Central memory CD8-positive, alpha-beta T cell (primary cell): ENCODE measurements around the gene GALNT17.

Experiments
- ATAC-seq: fragments of 150-1000 bp; cut with Tn5 transposase; replicated peaks from 2 replicates; pipeline ENCODE4 v1.10.0; 2022; ENCODE audit warnings: mild to moderate bottlenecking, moderate FRiP score, moderate number of reproducible peaks; ENCODE audit not compliant: poor library complexity, severe bottlenecking; ENCODE audit errors: extremely low read depth
- DNase-seq, 2 donors: peaks; one replicate each; pipeline ENCODE4 v3.0.0; 2021; ENCODE audit warnings: low spot score in 2 of 2
- H3K27ac Mint-ChIP-seq: one replicate; pipeline ENCODE4 v1.8.0; 2022; ENCODE audit warnings: low read depth, mild to moderate bottlenecking, moderate library complexity, mixed read lengths
- H3K27me3 Mint-ChIP-seq: one replicate; pipeline ENCODE4 v1.8.0; 2022; ENCODE audit warnings: mixed read lengths
- H3K36me3 Mint-ChIP-seq: one replicate; pipeline ENCODE4 v1.8.0; 2022; ENCODE audit warnings: mild to moderate bottlenecking, moderate library complexity, mixed read lengths; ENCODE audit not compliant: insufficient read depth
- H3K4me1 Mint-ChIP-seq: one replicate; pipeline ENCODE4 v1.8.0; 2022; ENCODE audit warnings: mixed read lengths
- H3K4me3 Mint-ChIP-seq: one replicate; pipeline ENCODE4 v1.8.0; 2022; ENCODE audit warnings: mild to moderate bottlenecking, moderate library complexity, mixed read lengths
- H3K9me3 Mint-ChIP-seq: one replicate; pipeline ENCODE4 v1.8.0; 2022; ENCODE audit warnings: mixed read lengths

The GALNT17 gene

DNA sequence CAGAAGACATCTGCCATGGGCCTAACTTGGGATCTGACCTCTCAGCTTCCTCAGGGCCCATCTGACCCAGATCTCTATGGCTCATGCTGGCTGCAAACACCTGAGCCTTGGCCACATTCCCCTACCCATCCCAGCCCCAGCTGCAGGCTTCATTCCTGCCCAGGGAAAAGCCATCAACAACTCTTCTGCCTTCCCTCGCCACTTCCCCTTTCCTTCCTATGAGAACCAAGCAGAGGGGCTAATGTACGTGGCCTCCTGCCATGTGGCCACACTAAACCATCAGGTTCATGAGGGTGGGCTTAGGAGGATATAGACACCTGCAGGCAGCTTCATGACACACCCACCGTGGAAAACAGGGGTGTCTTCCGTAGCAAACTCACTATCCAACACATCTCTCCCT is 312.2 kb downstream of the GALNT17 start:
- H3K9me3 Mint-ChIP-seq = peaks cover 20% of the 10 kb centered on the region
- H3K36me3 Mint-ChIP-seq = no peaks in the 10 kb centered on the region
- ATAC-seq (no peak), DNase-seq (no peak)
- H3K4me1 Mint-ChIP-seq = no peaks in the 10 kb centered on the region
- H3K4me3 Mint-ChIP-seq = no peak overlapping the region
- no peak overlapping the region for H3K27ac Mint-ChIP-seq
- H3K27me3 Mint-ChIP-seq = no peaks in the 10 kb centered on the region

DNA sequence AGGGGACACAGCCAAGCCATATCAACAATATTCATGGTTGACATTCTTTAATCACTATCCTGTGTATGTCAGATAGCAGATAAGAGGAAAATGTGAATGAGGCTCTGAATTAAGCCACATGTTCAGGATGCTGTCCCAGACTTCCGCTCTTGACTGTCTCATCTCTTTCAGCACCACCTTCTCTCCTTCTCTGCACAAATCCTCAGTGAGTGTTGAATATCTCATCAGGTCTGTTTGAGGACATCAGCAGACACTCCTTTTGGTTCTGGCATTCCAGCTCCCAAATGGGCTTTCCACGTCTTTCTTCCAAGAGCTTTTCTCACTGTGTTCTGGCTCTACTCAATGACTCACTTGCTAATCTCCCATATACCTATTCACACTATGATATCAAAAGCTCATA is 321.7 kb downstream of the GALNT17 start:
- H3K36me3 Mint-ChIP-seq = no peaks in the 10 kb centered on the region
- no peak for DNase-seq
- no peaks in the 10 kb centered on the region for H3K4me1 Mint-ChIP-seq
- H3K27ac Mint-ChIP-seq = no peak overlapping the region
- no peak overlapping the region for H3K4me3 Mint-ChIP-seq
- H3K9me3 Mint-ChIP-seq = peaks cover 5% of the 10 kb centered on the region
- no peaks in the 10 kb centered on the region for H3K27me3 Mint-ChIP-seq
- ATAC-seq = no peak

DNA sequence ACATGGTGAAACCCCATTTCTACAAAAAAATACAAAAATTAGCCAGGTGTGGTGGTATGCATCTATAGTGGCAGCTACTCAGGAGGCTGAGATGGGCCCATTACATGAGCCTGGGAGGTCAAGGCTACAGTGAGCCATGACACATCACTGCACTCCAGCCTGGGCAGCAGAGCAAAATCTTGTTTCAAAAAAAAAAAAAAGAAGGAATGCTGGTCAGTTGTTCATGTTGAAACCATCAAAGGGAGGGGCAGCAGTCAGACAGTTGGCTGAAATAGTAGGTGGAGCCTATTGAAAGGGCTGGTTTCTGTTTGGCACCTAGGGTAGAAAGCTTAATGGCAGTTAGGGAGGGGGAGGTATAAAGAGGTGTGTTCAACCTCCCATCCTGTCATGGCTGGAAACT is 323.0 kb downstream of the GALNT17 start:
- Mint-ChIP-seq H3K4me3 (no peak overlapping the region), H3K27me3 (no peaks in the 10 kb centered on the region), H3K9me3 (peaks cover 5% of the 10 kb centered on the region), H3K4me1 (no peaks in the 10 kb centered on the region), H3K36me3 (no peaks in the 10 kb centered on the region), H3K27ac (no peak overlapping the region)
- no peak for DNase-seq
- ATAC-seq = no peak

DNA sequence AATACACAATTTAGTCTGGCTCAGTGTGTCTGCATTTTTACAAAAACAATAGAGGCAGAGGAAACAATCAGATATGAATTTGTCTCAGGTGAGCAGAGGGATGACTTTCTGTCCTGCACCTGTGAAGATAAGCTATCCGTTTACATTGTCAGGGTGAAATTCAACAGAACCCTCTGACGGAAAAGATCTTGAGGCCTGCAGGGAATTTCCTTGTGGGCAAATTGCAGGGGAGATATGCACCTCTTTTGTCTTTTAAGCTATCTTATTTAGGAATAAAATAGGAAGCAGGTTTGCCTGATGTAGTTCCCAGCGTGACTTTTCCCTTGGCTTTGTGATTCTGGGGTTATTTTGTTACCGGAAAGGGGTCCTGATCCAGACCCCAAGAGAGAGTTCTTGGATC is 325.1 kb downstream of the GALNT17 start:
- Mint-ChIP-seq H3K9me3 (peaks cover 7% of the 10 kb centered on the region), H3K27me3 (no peaks in the 10 kb centered on the region), H3K4me3 (no peak overlapping the region), H3K4me1 (no peaks in the 10 kb centered on the region), H3K27ac (no peak overlapping the region), H3K36me3 (no peaks in the 10 kb centered on the region)
- DNase-seq (no peak), ATAC-seq (no peak)

DNA sequence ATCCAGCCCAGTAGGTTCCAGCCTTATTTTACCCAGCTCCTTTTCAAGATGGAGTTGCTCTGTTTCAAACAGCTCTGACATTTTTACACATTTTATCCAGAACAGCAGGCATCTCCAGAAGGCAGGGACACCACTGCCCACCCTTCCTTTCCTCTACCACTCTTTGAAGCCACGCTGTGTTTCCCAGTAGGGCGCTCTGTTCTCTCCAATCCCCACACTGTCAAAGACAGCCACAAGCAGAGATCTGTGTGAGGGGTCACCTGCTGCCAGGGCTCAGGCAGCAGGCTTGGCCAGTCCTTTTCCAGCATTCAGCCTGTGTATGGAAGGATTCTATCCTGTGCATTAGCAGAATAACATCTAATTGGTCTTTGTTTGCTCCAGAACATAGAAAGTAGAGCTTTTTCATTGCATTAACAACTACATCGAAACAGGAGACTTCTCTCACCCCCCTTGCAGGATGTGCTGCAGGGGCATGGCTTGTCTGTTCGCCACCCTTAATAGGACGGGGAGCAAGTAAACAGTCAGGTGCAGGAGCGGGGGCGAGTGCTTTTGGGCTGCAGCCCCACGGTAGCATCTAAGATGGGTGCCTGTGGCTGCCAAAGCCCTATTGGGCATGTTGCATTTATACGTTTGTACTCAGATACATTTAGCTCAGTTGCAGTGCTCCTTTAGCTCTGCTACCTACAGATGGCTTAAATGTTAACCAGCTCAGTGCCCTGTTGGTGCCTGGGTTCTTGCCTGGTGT is 326.1 kb downstream of the GALNT17 start:
- H3K27ac Mint-ChIP-seq = no peak overlapping the region
- H3K4me1 Mint-ChIP-seq = no peaks in the 10 kb centered on the region
- no peaks in the 10 kb centered on the region for H3K36me3 Mint-ChIP-seq
- H3K9me3 Mint-ChIP-seq = peaks cover 17% of the 10 kb centered on the region
- H3K4me3 Mint-ChIP-seq = no peak overlapping the region
- H3K27me3 Mint-ChIP-seq = no peaks in the 10 kb centered on the region
- ATAC-seq = no peak
- DNase-seq = no peak

DNA sequence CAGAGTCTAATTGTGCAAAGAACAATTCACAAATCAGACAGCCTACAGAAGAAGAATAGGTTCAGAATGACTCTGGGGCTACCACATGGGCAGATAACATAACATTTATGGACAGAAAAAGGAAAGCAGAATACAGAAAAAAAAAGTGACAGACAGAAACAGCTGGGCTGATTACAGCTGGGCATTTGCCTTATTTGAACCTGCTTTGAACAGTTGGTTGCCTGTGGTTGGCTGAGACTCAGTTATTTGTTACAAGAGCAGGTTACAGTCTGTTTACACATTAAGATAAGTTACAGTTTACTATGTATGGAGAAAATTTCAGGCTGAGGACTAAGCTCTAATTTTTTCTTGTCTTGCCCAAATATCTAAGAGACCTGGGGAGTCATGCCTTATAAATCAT is 327.2 kb downstream of the GALNT17 start:
- DNase-seq = no peak
- Mint-ChIP-seq H3K9me3 (peaks cover 20% of the 10 kb centered on the region), H3K4me3 (no peak overlapping the region), H3K36me3 (no peaks in the 10 kb centered on the region), H3K4me1 (no peaks in the 10 kb centered on the region), H3K27me3 (no peaks in the 10 kb centered on the region), H3K27ac (no peak overlapping the region)
- ATAC-seq = no peak

DNA sequence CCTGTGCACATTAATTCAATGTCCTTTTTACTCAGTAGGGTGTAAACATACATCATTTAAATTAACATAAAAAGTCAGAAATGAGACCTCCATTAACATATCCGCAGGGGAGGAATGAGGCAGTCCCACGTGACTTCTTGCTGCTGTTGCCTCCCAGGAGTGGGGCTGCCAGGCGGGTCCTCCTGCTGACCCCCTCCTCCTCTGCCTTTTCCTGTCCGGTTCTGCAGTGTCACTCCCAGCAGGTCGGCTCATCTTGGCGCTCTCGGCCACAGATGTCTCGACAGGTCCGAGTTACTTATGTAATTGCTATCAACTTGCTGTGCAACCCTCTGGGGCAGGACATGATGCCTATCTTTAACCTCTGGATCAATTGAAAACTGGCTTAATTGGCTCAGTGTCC is 329.6 kb downstream of the GALNT17 start:
- Mint-ChIP-seq H3K4me3 (no peak overlapping the region), H3K27me3 (no peaks in the 10 kb centered on the region), H3K9me3 (peaks cover 30% of the 10 kb centered on the region), H3K36me3 (peaks cover 2% of the 10 kb centered on the region), H3K4me1 (no peaks in the 10 kb centered on the region), H3K27ac (no peak overlapping the region)
- no peak for ATAC-seq
- DNase-seq = no peak

DNA sequence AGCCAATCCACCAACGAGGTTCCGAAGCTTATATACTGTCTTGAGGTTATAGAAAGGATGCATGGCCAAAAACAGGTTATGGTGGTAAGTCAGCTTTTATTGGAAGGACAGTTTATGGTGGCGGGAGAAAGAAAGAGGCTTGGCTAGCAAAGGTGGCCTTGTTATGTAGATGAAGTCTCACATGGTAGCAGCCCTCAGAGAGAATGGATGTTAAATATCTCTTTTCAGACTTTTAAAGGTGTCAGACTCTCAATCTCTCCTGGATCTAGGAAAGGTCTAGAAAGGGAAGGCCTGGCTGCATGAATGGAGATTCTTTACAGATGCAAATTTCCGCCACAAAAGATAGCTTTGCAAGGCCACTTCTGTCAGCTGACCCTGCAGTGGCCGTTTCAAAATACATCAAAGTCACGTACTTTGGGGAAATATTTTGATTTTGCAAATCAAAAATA is 333.8 kb downstream of the GALNT17 start:
- Mint-ChIP-seq H3K4me3 (no peak overlapping the region), H3K27ac (no peak overlapping the region), H3K27me3 (no peaks in the 10 kb centered on the region), H3K9me3 (peaks cover 25% of the 10 kb centered on the region), H3K36me3 (peaks cover 2% of the 10 kb centered on the region), H3K4me1 (no peaks in the 10 kb centered on the region)
- ATAC-seq (no peak), DNase-seq (no peak)

DNA sequence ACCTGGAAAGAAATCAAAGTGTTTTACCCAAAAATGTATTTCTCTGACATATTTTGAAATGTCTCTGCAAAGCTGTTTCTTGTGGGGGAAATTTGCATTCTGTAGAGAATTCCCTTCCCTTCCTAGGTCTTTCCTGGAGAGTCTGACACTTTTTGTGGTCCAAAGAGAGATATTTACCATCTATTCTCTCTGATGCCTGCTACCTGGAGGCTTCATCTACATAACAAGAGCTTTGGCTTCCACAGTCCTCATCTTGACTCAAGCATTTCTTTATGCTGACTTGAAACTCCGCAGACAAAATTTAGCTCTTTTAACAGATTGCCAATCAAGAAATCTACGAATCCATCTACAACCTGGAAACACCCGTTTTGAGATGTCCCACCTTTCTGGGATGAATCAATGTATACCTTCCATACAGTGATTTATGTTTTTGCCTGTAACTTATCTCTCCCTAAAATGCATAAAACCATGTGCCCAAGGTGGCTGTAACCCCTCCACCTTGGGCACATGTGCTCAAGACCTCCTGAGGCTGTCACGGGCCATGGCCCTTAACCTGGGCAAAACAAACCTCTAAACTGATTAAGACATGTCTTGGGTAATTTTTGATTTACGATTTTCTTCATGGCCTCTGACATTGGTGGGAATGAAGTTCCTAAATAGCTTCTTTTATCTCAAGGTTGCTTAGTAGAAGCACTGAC is 334.7 kb downstream of the GALNT17 start:
- Mint-ChIP-seq H3K4me3 (no peak overlapping the region), H3K27me3 (no peaks in the 10 kb centered on the region), H3K27ac (no peak overlapping the region), H3K4me1 (no peaks in the 10 kb centered on the region), H3K9me3 (peaks cover 25% of the 10 kb centered on the region), H3K36me3 (peaks cover 2% of the 10 kb centered on the region)
- ATAC-seq (no peak), DNase-seq (no peak)

DNA sequence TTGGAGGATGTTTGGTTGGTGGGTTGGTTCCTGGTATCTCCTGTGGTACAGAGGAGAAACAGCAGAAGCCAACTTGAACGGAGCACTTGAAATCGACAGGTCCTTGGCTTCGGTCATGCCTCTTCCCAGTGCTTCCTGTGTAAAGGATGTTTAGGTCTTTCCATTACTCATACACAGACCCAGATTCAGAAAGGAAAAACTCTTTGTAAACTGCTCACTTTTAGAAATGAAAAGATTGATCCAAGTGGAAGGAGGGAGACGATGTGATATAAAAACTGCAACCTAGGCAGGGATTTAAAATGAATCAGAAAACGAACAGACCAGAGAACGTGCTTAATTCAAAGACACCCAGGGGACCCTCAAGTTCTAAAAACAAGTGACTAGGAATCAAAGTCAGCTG is 338.4 kb downstream of the GALNT17 start:
- no peak for DNase-seq
- Mint-ChIP-seq H3K27ac (no peak overlapping the region), H3K36me3 (no peaks in the 10 kb centered on the region), H3K4me1 (no peaks in the 10 kb centered on the region), H3K27me3 (no peaks in the 10 kb centered on the region), H3K4me3 (no peak overlapping the region), H3K9me3 (peaks cover 16% of the 10 kb centered on the region)
- ATAC-seq = no peak

DNA sequence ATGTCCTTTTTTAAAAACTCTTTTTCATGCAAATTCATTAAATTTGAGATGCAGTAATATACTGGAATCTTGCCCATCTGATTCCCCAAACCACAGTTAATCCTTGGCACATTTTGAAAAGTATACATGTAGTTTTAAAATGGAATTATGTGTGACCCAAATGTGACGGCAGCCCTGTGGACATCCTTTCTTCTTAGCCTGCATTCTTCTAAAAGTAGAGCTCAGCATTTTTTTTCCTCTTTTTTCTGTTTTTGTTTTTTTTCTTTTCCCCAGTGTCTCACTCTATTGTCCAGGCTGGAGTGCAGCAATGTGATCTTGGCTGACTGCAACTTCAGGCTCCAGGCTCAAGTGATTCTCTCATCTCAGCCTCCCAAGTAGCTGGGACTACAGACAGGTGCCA is 338.9 kb downstream of the GALNT17 start:
- no peaks in the 10 kb centered on the region for H3K36me3 Mint-ChIP-seq
- H3K4me1 Mint-ChIP-seq = no peaks in the 10 kb centered on the region
- no peak overlapping the region for H3K27ac Mint-ChIP-seq
- no peak overlapping the region for H3K4me3 Mint-ChIP-seq
- peaks cover 13% of the 10 kb centered on the region for H3K9me3 Mint-ChIP-seq
- no peaks in the 10 kb centered on the region for H3K27me3 Mint-ChIP-seq
- DNase-seq (no peak), ATAC-seq (no peak)

DNA sequence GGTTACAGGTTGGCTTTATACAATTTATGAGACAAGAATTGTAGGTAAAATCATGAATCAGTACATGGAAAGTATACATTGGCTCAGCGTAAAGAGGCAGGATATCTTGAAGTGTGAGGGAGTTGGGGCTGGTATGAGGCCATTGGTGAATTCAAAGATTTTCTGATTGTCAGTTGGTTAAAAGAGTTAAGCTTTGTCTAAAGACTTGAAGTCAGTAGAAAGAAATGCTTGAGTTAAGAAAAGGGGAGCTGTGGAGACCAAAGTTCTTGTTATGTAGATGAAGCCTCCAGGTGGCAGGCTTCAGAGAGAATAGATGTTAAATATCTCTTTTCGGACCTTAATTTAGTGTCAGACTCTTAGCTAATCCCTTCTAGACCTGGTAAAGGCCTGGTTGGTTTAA is 341.0 kb downstream of the GALNT17 start:
- no peak overlapping the region for H3K4me3 Mint-ChIP-seq
- no peaks in the 10 kb centered on the region for H3K4me1 Mint-ChIP-seq
- peaks cover 17% of the 10 kb centered on the region for H3K9me3 Mint-ChIP-seq
- no peak for ATAC-seq
- no peaks in the 10 kb centered on the region for H3K36me3 Mint-ChIP-seq
- no peaks in the 10 kb centered on the region for H3K27me3 Mint-ChIP-seq
- DNase-seq = no peak
- no peak overlapping the region for H3K27ac Mint-ChIP-seq

DNA sequence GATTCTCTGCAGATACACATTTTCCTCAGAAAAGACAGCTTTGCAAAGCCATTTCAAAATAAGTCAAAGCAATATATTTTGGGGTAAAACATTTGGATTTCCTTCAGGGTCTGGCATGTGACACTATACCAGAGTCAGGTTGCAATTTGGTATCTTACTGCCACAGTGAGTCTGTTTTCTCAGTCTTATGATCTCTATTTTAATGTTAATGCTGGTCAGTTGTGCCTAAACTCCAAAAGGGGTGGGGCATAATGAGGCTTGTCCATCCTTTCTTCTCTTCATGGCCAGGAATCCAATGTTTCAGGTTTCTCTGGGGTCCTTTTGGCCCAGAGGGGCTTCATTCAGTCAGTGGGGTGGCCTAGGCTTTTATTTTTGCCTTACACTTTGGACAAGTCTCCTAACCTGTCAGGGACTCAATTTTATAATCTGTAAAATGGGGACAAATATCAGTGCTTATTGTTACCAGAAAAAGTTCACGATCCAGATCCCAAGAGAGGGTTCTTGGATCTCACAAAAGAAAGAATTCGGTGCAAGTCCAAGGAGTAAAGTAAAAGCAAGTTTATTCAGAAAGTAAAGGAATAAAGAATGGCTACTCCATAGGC is 341.5 kb downstream of the GALNT17 start:
- Mint-ChIP-seq H3K4me1 (no peaks in the 10 kb centered on the region), H3K27me3 (no peaks in the 10 kb centered on the region), H3K27ac (no peak overlapping the region), H3K4me3 (no peak overlapping the region), H3K9me3 (peaks cover 17% of the 10 kb centered on the region), H3K36me3 (no peaks in the 10 kb centered on the region)
- DNase-seq = no peak
- no peak for ATAC-seq
